Neural cell (in vitro differentiated cells): ENCODE data around the gene CDK8.

Experiments used
- TAF1 ChIP-seq: IDR thresholded peaks from 2 replicates; pipeline ENCODE4 v1.6.1; 2012; ENCODE audit warnings: low read depth
- TF ChIP-seq, protein P1 (sequence below): fragments of 450-650 bp; IDR thresholded peaks from 2 replicates; pipeline ENCODE4 v1.5.1; 2014; ENCODE audit warnings: antibody characterized with exemption, mild to moderate bottlenecking, moderate library complexity; ENCODE audit not compliant: poor library complexity, severe bottlenecking

DNA sequence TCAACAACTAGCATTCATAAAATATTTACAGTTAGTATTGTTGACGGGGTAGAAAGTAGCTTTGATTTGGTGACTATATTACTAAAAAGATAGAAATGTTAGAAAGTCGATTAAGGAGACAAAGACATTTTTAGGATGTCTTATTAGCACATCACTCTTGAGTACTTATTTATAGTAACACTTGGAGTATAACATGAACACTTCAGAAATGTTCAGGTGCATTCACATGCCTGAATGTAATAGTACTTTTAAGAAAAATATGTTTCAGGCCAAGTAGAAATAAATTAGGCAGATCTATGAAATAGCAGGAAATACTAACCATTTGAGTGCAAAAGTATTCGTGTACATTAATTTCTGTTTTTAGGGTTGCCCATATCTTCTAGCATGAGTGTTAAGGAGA, 70.4 kb downstream of the CDK8 start:
- no peak for TF ChIP-seq TAF1
- TF ChIP-seq, protein P1, sequence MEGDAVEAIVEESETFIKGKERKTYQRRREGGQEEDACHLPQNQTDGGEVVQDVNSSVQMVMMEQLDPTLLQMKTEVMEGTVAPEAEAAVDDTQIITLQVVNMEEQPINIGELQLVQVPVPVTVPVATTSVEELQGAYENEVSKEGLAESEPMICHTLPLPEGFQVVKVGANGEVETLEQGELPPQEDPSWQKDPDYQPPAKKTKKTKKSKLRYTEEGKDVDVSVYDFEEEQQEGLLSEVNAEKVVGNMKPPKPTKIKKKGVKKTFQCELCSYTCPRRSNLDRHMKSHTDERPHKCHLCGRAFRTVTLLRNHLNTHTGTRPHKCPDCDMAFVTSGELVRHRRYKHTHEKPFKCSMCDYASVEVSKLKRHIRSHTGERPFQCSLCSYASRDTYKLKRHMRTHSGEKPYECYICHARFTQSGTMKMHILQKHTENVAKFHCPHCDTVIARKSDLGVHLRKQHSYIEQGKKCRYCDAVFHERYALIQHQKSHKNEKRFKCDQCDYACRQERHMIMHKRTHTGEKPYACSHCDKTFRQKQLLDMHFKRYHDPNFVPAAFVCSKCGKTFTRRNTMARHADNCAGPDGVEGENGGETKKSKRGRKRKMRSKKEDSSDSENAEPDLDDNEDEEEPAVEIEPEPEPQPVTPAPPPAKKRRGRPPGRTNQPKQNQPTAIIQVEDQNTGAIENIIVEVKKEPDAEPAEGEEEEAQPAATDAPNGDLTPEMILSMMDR: no peak
